ENCODE data around the gene GEMIN5.
A peak's percentile ranks its signal among the peaks of the same experiment; 100 is the strongest.

The GEMIN5 gene

GRCh38 chr5:154842689-154843530 is 95.1 kb downstream of the GEMIN5 start:
- H3K27ac ChIP-seq: peak overlapping the region; percentile 77
- no peak for TF ChIP-seq ZFX (IDR thresholded peaks at IDR 0.05; ENCODE audit: borderline replicate concordance)

- TF ChIP-seq CTCF (IDR thresholded peaks at IDR 0.05) (no peak), ZFX (IDR thresholded peaks at IDR 0.05; ENCODE audit: borderline replicate concordance) (no peak)
Measured at GRCh38 chr5:154841273-154841661, 96.7 kb downstream of the GEMIN5 start.

GRCh38 chr5:154840435-154841272 is 97.4 kb downstream of the GEMIN5 start:
- TF ChIP-seq CTCF (IDR thresholded peaks at IDR 0.05) (no peak), ZFX (IDR thresholded peaks at IDR 0.05; ENCODE audit: borderline replicate concordance) (no peak)

More at GRCh38 chr5:154841273-154841661, 96.7 kb downstream of the GEMIN5 start:
- H3K27ac ChIP-seq: no peak overlapping the region

More at GRCh38 chr5:154840435-154841272, 97.4 kb downstream of the GEMIN5 start:
- H3K27ac ChIP-seq: no peak overlapping the region

Data from 22Rv1 (cell line).